ENCODE measurements around the gene LCMT1. TPM values are rescaled to one million over a fixed set of nuclear protein-coding genes. Genes with fewer than 3 reads are reported as not detected.

LCMT1 gene
- total and polyA plus RNA-seq, 9 of the 15 experiments (the other 6 are each of a cell fraction or from before 2014, with no cell fraction given), result 20.0 to 42.8 (median 32.3) TPM

GRCh38 chr16:25157271-25157875 is 45.8 kb downstream of the LCMT1 start:
- ChIA-PET POLR2A (no interaction called here), CTCF (ENCODE audit: low intra/inter-chr PET ratio) (interaction anchor here (0.6 kb wide), 1 partner anchor 199 kb away, joined by 6 read pairs; no protein-coding TSS in a partner anchor)
- FAIRE-seq (no peak), DNase-seq (ENCODE audit: extremely low read depth in 1 of 4, low spot score in 3 of 4) (no peak), ATAC-seq (no peak)
- H3K4me2 ChIP-seq (ENCODE audit: insufficient read depth, low read length), result no peak overlapping the region
- no peaks in the 10 kb centered on the region for H3K9me1 ChIP-seq (ENCODE audit: control insufficient read depth, insufficient read depth, low read length)
- H3K79me2 ChIP-seq (ENCODE audit: control insufficient read depth, insufficient read depth, low read length), result no peaks in the 10 kb centered on the region
- no peak overlapping the region for H2AFZ ChIP-seq (ENCODE audit: low read depth, low read length)
- no peaks in the 10 kb centered on the region; the same call in 1 of the 2 replicates for H3K9me3 ChIP-seq (replicated peaks; ENCODE audit: control insufficient read depth, insufficient read depth, low read depth, low read length)
- in situ Hi-C loops (cut with MboI) (no loop called here), intact Hi-C loops (cut with micrococcal nuclease) (no loop called here)
- H3K9ac ChIP-seq (ENCODE audit: insufficient read depth in 1 of 2, low read depth in 2 of 2, low read length in 2 of 2), result no peak overlapping the region
- no peaks in the 10 kb centered on the region for H4K20me1 ChIP-seq (replicated peaks; ENCODE audit: control insufficient read depth, insufficient read depth, low read length)
- peaks cover 21% of the 10 kb centered on the region; the same call in 2 of the 3 replicates for H3K36me3 ChIP-seq (ENCODE audit: control insufficient read depth, insufficient read depth, low read length)
- no peak overlapping the region for H3K27ac ChIP-seq (ENCODE audit: extremely low read depth, low read depth, low read length)
- WGBS (ENCODE audit: insufficient coverage, low coverage, missing lambda C conversion rate), result 88% methylated on average over 8 of the region's 8 CpGs
- no peak overlapping the region for H3K4me3 ChIP-seq
- H3K4me1 ChIP-seq (replicated peaks in 1 of 2; ENCODE audit: control insufficient read depth in 2 of 2, insufficient read depth in 2 of 2, low read length in 2 of 2), result no peaks in the 10 kb centered on the region
- no peaks in the 10 kb centered on the region for H3K27me3 ChIP-seq (ENCODE audit: control insufficient read depth in 2 of 2, insufficient read depth in 2 of 2, low read length in 2 of 2)
- BruUV-seq (replicated peaks), result no TSS peak
- TF ChIP-seq XRCC5 (IDR thresholded peaks at IDR 0.05; ENCODE audit: low read depth, low read length) (no peak), ZNF551 (CRISPR knock-in tag; IDR thresholded peaks at IDR 0.05) (no peak), HNRNPH1 (optimal IDR thresholded peaks at IDR 0.05; ENCODE audit: low read depth, low read length) (no peak), BRD9 (IDR thresholded peaks at IDR 0.05; ENCODE audit: low read depth, partially characterized antibody) (no peak), ZNF655 (CRISPR knock-in tag; IDR thresholded peaks at IDR 0.05) (no peak), ZNF407 (IDR thresholded peaks at IDR 0.05; ENCODE audit: low read depth) (no peak), E4F1 (CRISPR knock-in tag; IDR thresholded peaks at IDR 0.05; ENCODE audit: borderline replicate concordance) (no peak), RBM25 (IDR thresholded peaks at IDR 0.05; ENCODE audit: low read depth, low read length, severe bottlenecking) (no peak), FOSL1 (tag; conservative IDR thresholded peaks at IDR 0.05) (no peak), EGR1 (conservative IDR thresholded peaks at IDR 0.05) (no peak), SUPT5H (IDR thresholded peaks at IDR 0.05) (no peak)

All from K562 (cell line).